CD4-positive, alpha-beta T cell (primary cell): ENCODE data around the gene LTA4H. TPM values are rescaled to one million over a fixed set of nuclear protein-coding genes. Genes with fewer than 3 reads are reported as not detected.

ENCODE experiments used
- ATAC-seq: fragments of 200-7000 bp; cut with Tn5 transposase; one replicate; pipeline ENCODE4 v1.10.0; 2022; ENCODE audit warnings: mild to moderate bottlenecking; ENCODE audit not compliant: poor library complexity
- CTCF ChIA-PET: fragments of 350-600 bp; sonication (Branson Sonifier 250); formaldehyde crosslinking; loops from one replicate; lab custom pipeline; 2021; ENCODE audit warnings: antibody characterized with exemption, inconsistent platforms; lab: Charles Lee
- POLR2A ChIA-PET: fragments of 350-600 bp; sonication (Branson Sonifier 250); formaldehyde crosslinking; loops from one replicate; lab custom pipeline; 2021; ENCODE audit warnings: antibody characterized with exemption, inconsistent platforms; lab: Charles Lee
- DNase-seq, 14 experiments: peaks; one replicate each; pipeline ENCODE4 v3.0.0-alpha.2; 2013 to 2020; ENCODE audit warnings: mixed read lengths in 2 of 14
- H3K27ac ChIP-seq, 2 donors: one replicate each; pipeline versions ENCODE4 v1.5.1 to v1.7.0; 2013; ENCODE audit warnings: low read length in 2 of 2, low read depth in 1 of 2, mild to moderate bottlenecking in 1 of 2
- H3K27me3 ChIP-seq, 2 experiments: 1 replicate in 1 of 2; 2 replicates in 1 of 2; pipeline versions ENCODE4 v1.6.1 to v1.7.0; 2013; ENCODE audit warnings: low read length in 2 of 2, control low read depth in 1 of 2, mild to moderate bottlenecking in 1 of 2, moderate library complexity in 1 of 2; ENCODE audit not compliant: insufficient read depth in 2 of 2, control insufficient read depth in 1 of 2
- H3K36me3 ChIP-seq: one replicate; pipeline ENCODE4 v1.6.1; 2013; ENCODE audit warnings: low read length, control low read depth; ENCODE audit not compliant: insufficient read depth
- H3K4me1 ChIP-seq: one replicate; pipeline ENCODE4 v1.6.1; 2013; ENCODE audit warnings: low read length, control low read depth; ENCODE audit not compliant: insufficient read depth
- H3K4me3 ChIP-seq: one replicate; pipeline ENCODE4 v1.5.1; 2013; ENCODE audit warnings: mild to moderate bottlenecking, low read length, moderate library complexity
- H3K9me3 ChIP-seq, 2 experiments: 1 replicate in 1 of 2; 2 replicates in 1 of 2; pipeline versions ENCODE4 v1.6.1 to v1.7.0; 2013; ENCODE audit warnings: low read length in 2 of 2, mild to moderate bottlenecking in 2 of 2, control low read depth in 1 of 2, moderate library complexity in 1 of 2; ENCODE audit not compliant: control insufficient read depth in 1 of 2, insufficient read depth in 1 of 2
- H3K27ac Mint-ChIP-seq: one replicate; pipeline ENCODE4 v1.8.0; 2020; ENCODE audit warnings: mixed read lengths
- H3K27me3 Mint-ChIP-seq: one replicate; pipeline ENCODE4 v1.8.0; 2021; ENCODE audit warnings: mixed read lengths
- H3K36me3 Mint-ChIP-seq: one replicate; pipeline ENCODE4 v1.8.0; 2021; ENCODE audit warnings: low read depth, mixed read lengths
- H3K4me1 Mint-ChIP-seq: one replicate; pipeline ENCODE4 v1.8.0; 2021; ENCODE audit warnings: low read depth, mixed read lengths
- H3K4me3 Mint-ChIP-seq: one replicate; pipeline ENCODE4 v1.8.0; 2020; ENCODE audit warnings: mild to moderate bottlenecking, mixed read lengths
- H3K9me3 Mint-ChIP-seq: one replicate; pipeline ENCODE4 v1.8.0; 2020; ENCODE audit warnings: mixed read lengths
- intact Hi-C, 2 experiments: fragments of 100-400 bp; cut with DNase I in 1 of 2; cut with micrococcal nuclease in 1 of 2; formaldehyde crosslinking; loops; one replicate each; pipeline versions ENCODE4 v1.15.1 to v1.9.0; 2023 to 2025; cut with DNase I, micrococcal nuclease
- total RNA-seq, 174 experiments: library from RNA in 2 of 174; stranded (reverse) in 2 of 174; gene quantifications; one replicate each; pipeline ENCODE4 v1.2.3 and lab custom pipeline; 2021 to 2026
- TF ChIP-seq, protein P1 (sequence below): fragments of 200-600 bp; IDR thresholded peaks from one replicate; pipeline ENCODE4 v1.8.0; 2022; ENCODE audit warnings: antibody characterized with exemption, mild to moderate bottlenecking

LTA4H gene
- total RNA-seq, 2 experiments from 2014 or later: 43.0 to 44.0 TPM

GRCh38 chr12:96061864-96062453 lies 26.6 kb upstream of the LTA4H start:
- ATAC-seq (peak; percentile 90), DNase-seq (peak; percentile 64 to 90 (median 70))
- CTCF ChIA-PET: interaction anchor here (1.1 to 2.2 kb wide), 4 partner anchors 151 to 455 kb away, joined by 4 to 8 read pairs (median 6); no protein-coding TSS in a partner anchor
- H3K36me3 Mint-ChIP-seq: no peaks in the 10 kb centered on the region
- H3K27ac Mint-ChIP-seq: no peak overlapping the region
- intact Hi-C loops: loop anchor here (1.0 to 10.0 kb wide), 7 partner anchors 71 to 1245 kb away; no protein-coding TSS in a partner anchor
- H3K4me3 ChIP-seq: no peak overlapping the region
- H3K4me3 Mint-ChIP-seq: no peak overlapping the region
- H3K27me3 ChIP-seq: no peaks in the 10 kb centered on the region
- H3K4me1 ChIP-seq: peaks cover 18% of the 10 kb centered on the region
- no peak overlapping the region for H3K27ac ChIP-seq
- POLR2A ChIA-PET: no interaction called here
- no peaks in the 10 kb centered on the region for H3K9me3 ChIP-seq
- TF ChIP-seq, protein P1, sequence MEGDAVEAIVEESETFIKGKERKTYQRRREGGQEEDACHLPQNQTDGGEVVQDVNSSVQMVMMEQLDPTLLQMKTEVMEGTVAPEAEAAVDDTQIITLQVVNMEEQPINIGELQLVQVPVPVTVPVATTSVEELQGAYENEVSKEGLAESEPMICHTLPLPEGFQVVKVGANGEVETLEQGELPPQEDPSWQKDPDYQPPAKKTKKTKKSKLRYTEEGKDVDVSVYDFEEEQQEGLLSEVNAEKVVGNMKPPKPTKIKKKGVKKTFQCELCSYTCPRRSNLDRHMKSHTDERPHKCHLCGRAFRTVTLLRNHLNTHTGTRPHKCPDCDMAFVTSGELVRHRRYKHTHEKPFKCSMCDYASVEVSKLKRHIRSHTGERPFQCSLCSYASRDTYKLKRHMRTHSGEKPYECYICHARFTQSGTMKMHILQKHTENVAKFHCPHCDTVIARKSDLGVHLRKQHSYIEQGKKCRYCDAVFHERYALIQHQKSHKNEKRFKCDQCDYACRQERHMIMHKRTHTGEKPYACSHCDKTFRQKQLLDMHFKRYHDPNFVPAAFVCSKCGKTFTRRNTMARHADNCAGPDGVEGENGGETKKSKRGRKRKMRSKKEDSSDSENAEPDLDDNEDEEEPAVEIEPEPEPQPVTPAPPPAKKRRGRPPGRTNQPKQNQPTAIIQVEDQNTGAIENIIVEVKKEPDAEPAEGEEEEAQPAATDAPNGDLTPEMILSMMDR: peak; percentile 85
- no peaks in the 10 kb centered on the region for H3K36me3 ChIP-seq
- peaks cover 27% of the 10 kb centered on the region for H3K4me1 Mint-ChIP-seq
- H3K9me3 Mint-ChIP-seq: no peaks in the 10 kb centered on the region
- H3K27me3 Mint-ChIP-seq: no peaks in the 10 kb centered on the region

DNA sequence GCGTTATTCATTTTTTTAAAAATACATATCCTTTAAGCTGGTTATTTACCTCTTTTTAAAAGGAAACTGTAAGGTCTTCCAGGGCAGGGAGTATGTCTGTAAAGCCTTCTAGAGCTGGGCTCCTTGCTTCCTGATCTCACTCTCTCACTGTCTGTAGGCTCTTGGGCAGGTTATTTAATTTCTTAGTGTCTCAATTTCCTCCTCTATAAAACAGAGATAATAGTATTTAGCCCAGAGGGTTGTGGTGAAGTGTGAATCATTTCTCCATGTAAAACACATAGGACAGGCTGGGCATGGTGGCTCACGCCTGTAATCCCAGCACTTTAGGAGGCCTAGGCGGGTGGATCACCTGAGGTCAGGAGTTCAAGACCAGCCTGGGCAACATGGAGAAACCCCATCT lies 25.9 kb upstream of the LTA4H start:
- H3K27me3 Mint-ChIP-seq: no peaks in the 10 kb centered on the region
- DNase-seq (no peak), ATAC-seq (no peak)
- Histone ChIP-seq H3K4me1 (peaks cover 18% of the 10 kb centered on the region), H3K4me3 (no peak overlapping the region), H3K36me3 (no peaks in the 10 kb centered on the region), H3K27ac (no peak overlapping the region), H3K9me3 (no peaks in the 10 kb centered on the region), H3K27me3 (no peaks in the 10 kb centered on the region)
- no peaks in the 10 kb centered on the region for H3K36me3 Mint-ChIP-seq
- intact Hi-C loops: loop anchor here (5.0 to 10.0 kb wide), 2 partner anchors 73 to 1246 kb away; no protein-coding TSS in a partner anchor
- no peaks in the 10 kb centered on the region for H3K9me3 Mint-ChIP-seq
- peaks cover 27% of the 10 kb centered on the region for H3K4me1 Mint-ChIP-seq
- H3K27ac Mint-ChIP-seq: no peak overlapping the region
- CTCF ChIA-PET: interaction anchor here (1.1 to 2.2 kb wide), 4 partner anchors 151 to 456 kb away, joined by 4 to 8 read pairs (median 6); no protein-coding TSS in a partner anchor
- TF ChIP-seq, protein P1: no peak
- POLR2A ChIA-PET: interaction anchor here (0.6 to 1.3 kb wide), 2 partner anchors 240 to 456 kb away, joined by 3 to 4 read pairs; no protein-coding TSS in a partner anchor
- H3K4me3 Mint-ChIP-seq: no peak overlapping the region

DNA sequence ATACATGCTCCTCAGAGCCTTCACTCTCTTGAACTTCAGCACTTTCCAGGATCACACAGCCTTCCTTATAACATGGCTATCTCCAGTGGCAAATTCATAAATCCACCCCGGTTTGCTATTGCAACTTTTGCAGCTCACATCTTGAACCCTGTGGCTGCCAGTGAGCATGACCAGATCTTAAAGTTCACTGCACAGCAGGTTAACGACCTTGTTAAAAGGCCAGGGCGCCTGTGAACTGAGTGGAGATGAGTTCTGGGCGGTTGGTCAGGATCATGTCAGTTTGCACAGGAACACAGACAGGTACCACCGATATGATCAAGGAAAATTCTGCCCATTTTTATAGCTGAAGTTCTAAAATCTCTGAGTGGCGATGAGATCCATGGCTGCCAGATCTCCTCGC lies 24.7 kb upstream of the LTA4H start:
- ChIA-PET POLR2A (interaction anchor here (1.3 kb wide), 1 partner anchor 457 kb away, joined by 4 read pairs; no protein-coding TSS in a partner anchor), CTCF (interaction anchor here (0.6 to 1.9 kb wide), 2 partner anchors 457 to 460 kb away, joined by 3 to 6 read pairs; no protein-coding TSS in a partner anchor)
- H3K27me3 Mint-ChIP-seq: no peaks in the 10 kb centered on the region
- no peak for DNase-seq
- intact Hi-C loops: loop anchor here (5.0 to 10.0 kb wide), 2 partner anchors 75 to 1247 kb away; no protein-coding TSS in a partner anchor
- H3K4me1 Mint-ChIP-seq: peaks cover 26% of the 10 kb centered on the region
- no peaks in the 10 kb centered on the region for H3K36me3 ChIP-seq
- H3K4me3 ChIP-seq: no peak overlapping the region
- H3K27ac Mint-ChIP-seq: no peak overlapping the region
- no peaks in the 10 kb centered on the region for H3K9me3 Mint-ChIP-seq
- no peak overlapping the region for H3K27ac ChIP-seq
- H3K27me3 ChIP-seq: no peaks in the 10 kb centered on the region
- no peak for ATAC-seq
- no peaks in the 10 kb centered on the region for H3K36me3 Mint-ChIP-seq
- peaks cover 18% of the 10 kb centered on the region for H3K4me1 ChIP-seq
- no peaks in the 10 kb centered on the region for H3K9me3 ChIP-seq
- no peak overlapping the region for H3K4me3 Mint-ChIP-seq
- TF ChIP-seq, protein P1: no peak
